OCI-LY3 (cell line): ENCODE measurements around the gene PSMA4.

Experiments
- EZH2phosphoT487 ChIP-seq: fragments of 200-600 bp; shearing (Covaris generic); IDR thresholded peaks from 2 replicates; pipeline ENCODE4 v1.6.1; 2018; ENCODE audit warnings: antibody characterized with exemption, mixed run types, low read depth
- TF ChIP-seq, protein P1 (sequence below): fragments of 200-600, 300-600 bp; sonication (generic); IDR thresholded peaks from 2 replicates; pipeline ENCODE4 v1.5.1; 2014; ENCODE audit warnings: antibody characterized with exemption, low read length, low read depth

GRCh38 chr15:78597583-78597982 is 57.3 kb downstream of the PSMA4 start:
- TF ChIP-seq, protein P1, sequence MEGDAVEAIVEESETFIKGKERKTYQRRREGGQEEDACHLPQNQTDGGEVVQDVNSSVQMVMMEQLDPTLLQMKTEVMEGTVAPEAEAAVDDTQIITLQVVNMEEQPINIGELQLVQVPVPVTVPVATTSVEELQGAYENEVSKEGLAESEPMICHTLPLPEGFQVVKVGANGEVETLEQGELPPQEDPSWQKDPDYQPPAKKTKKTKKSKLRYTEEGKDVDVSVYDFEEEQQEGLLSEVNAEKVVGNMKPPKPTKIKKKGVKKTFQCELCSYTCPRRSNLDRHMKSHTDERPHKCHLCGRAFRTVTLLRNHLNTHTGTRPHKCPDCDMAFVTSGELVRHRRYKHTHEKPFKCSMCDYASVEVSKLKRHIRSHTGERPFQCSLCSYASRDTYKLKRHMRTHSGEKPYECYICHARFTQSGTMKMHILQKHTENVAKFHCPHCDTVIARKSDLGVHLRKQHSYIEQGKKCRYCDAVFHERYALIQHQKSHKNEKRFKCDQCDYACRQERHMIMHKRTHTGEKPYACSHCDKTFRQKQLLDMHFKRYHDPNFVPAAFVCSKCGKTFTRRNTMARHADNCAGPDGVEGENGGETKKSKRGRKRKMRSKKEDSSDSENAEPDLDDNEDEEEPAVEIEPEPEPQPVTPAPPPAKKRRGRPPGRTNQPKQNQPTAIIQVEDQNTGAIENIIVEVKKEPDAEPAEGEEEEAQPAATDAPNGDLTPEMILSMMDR = no peak
- TF ChIP-seq EZH2phosphoT487 = no peak
